PC-9 (cell line): Measurements from ENCODE around the gene FAM98B.

Experiments
- CTCF ChIP-seq: fragments of 200-600 bp; sonication (generic); conservative IDR thresholded peaks from 2 replicates; pipeline ENCODE4 v1.6.1; 2017; ENCODE audit warnings: mixed run types, antibody characterized with exemption, mild to moderate bottlenecking, moderate library complexity
- EZH2 ChIP-seq: fragments of 200-600 bp; sonication (generic); IDR thresholded peaks from 2 replicates; pipeline ENCODE4 v1.8.0; 2017; ENCODE audit warnings: antibody characterized with exemption, low read depth

- TF ChIP-seq EZH2, result no peak
- no peak for TF ChIP-seq CTCF
Measured at GRCh38 chr15:38454696-38455090, 766 bp downstream of the FAM98B start.
